Measurements from ENCODE around the gene HDHD5. TPM values are rescaled to one million over a fixed set of nuclear protein-coding genes. Genes with fewer than 3 reads are reported as not detected.
"Not testable (repeated sequence)": the region's sequence is repeated elsewhere in the genome, so short reads cannot be mapped to it uniquely, and the experiment has no call there.

Gene HDHD5
- total RNA-seq, 4 donors from 2014 or later = 32.9 to 60.7 (median 36.7) TPM

DNA sequence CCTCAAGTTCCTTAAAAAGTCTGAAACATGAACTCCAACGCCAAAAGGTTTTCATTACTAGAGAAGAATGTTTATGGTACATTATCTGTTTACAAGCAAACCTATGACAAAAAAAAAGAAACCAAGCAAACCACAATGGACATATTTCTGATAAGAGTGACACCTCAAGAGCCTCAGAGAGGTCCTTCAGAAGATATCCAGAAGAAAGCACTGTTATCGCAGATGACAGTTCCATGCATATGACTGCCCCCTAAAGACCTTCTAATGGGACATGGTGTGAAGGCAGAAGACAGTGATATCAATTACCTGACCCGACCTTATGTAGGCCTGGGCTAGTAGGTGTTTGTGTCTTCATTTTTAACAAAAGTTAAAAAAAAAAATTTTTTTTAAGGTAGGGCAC lies 3.1 kb downstream of the HDHD5 start:
- DNase-seq (ENCODE audit: low spot score) (no peak), ATAC-seq (ENCODE audit: low FRiP score) (no peak)
- TF ChIP-seq CTCF (IDR thresholded peaks at IDR 0.05) = no peak

DNA sequence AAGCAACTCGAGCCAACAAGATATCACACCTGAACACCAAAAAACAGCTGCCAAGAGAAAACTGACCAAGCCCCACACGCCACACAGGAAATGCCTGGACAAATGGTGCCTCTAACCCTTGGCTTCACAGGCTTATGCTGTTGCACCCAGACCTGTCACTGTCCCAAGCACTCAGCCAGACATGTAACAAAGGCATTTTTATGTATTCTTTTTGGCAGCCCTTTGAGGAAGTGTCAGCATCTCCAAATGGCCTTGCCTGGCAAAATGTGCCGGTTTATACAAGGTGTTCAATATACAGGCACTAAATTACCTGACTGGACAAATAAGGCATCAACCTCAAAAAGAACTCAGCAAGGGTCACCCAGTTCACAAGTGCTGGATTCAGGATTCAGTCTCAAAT lies 6.1 kb downstream of the HDHD5 start:
- no peak for DNase-seq (ENCODE audit: low spot score)
- ATAC-seq (ENCODE audit: low FRiP score) = no peak
- TF ChIP-seq CTCF (IDR thresholded peaks at IDR 0.05) = no peak

GRCh38 chr22:17152340-17152739 lies 6.7 kb downstream of the HDHD5 start:
- DNase-seq (ENCODE audit: low spot score) = no peak
- TF ChIP-seq CTCF (IDR thresholded peaks at IDR 0.05) = no peak
- ATAC-seq (ENCODE audit: low FRiP score) = no peak

GRCh38 chr22:17149076-17149815 lies 9.8 kb downstream of the HDHD5 start:
- ATAC-seq (ENCODE audit: low FRiP score) (no peak), DNase-seq (ENCODE audit: low spot score) (no peak)
- no peak for TF ChIP-seq CTCF (IDR thresholded peaks at IDR 0.05)

GRCh38 chr22:17147458-17147857 lies 11.6 kb downstream of the HDHD5 start:
- ATAC-seq (ENCODE audit: low FRiP score); DNase-seq (ENCODE audit: low spot score): not testable (repeated sequence)

GRCh38 chr22:17145021-17145680 lies 13.9 kb downstream of the HDHD5 start:
- DNase-seq (ENCODE audit: low spot score) = no peak

DNA sequence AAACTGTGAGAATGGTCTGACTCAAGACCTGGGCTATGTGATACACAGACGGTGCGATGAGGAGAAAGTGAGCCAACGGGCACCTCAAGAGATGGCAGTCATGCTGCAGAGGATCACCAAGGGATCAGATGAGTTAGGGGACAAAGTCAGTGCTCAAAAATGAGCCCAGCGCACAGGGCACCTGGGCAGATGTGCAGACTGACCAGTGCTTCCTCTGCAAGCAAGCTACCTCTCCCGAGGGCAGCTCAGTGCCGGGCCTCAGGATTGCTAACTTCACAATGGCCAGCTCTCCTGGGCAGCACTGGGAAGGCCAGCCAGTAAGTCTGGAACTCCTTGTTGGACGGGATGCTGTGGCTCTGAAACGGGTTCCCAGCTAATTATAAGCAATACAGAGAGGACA lies 15.3 kb downstream of the HDHD5 start:
- ATAC-seq (ENCODE audit: low FRiP score) (no peak), DNase-seq (ENCODE audit: low spot score) (no peak)
- TF ChIP-seq CTCF (IDR thresholded peaks at IDR 0.05) = no peak

More at GRCh38 chr22:17145021-17145680, 13.9 kb downstream of the HDHD5 start:
- no peak for ATAC-seq (ENCODE audit: low FRiP score)
- TF ChIP-seq CTCF (IDR thresholded peaks at IDR 0.05) = no peak

Data from omental fat pad (tissue), 4 donors.